Cardiac septum (tissue), 1 donor: ENCODE data around the gene RIC3. TPM values are rescaled to one million over a fixed set of nuclear protein-coding genes. Genes with fewer than 3 reads are reported as not detected.
A peak's percentile ranks its signal among the peaks of the same experiment; 100 is the strongest.

Experiments
- DNase-seq: peaks from one replicate; pipeline ENCODE4 v3.0.0-alpha.2; 2020; ENCODE audit warnings: low spot score
- intact Hi-C: fragments of 100-400 bp; cut with DNase I; formaldehyde crosslinking; loops from one replicate; pipeline ENCODE4 v1.14.0; 2022
- long read RNA-seq: library from polyadenylated mRNA; unstranded; transcript quantifications from one replicate; pipeline ENCODE4 v2.0.0, GENCODE V29; 2021
- total RNA-seq: library from RNA; stranded (reverse); fragmentation: NEBNext Ultra II Directional; extraction: Animal tissue kit (Norgen Biotek cat#: 25700); gene quantifications from one replicate; pipeline ENCODE4 v1.2.1, GENCODE V29; 2021
- donor health status: DM: no; HTN: no; CAD: no.

The RIC3 gene, protein sequence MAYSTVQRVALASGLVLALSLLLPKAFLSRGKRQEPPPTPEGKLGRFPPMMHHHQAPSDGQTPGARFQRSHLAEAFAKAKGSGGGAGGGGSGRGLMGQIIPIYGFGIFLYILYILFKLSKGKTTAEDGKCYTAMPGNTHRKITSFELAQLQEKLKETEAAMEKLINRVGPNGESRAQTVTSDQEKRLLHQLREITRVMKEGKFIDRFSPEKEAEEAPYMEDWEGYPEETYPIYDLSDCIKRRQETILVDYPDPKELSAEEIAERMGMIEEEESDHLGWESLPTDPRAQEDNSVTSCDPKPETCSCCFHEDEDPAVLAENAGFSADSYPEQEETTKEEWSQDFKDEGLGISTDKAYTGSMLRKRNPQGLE
- total RNA-seq: 14.3 TPM
- long read RNA-seq, transcript RIC3-203 (6 exons, 2,929 nt): major isoform, 9 of 14 reads
- long read RNA-seq, partial matches to known transcripts: 0 of 14 reads
- long read RNA-seq, other reads (novel, unspliced or antisense): 3 of 14 reads

DNA sequence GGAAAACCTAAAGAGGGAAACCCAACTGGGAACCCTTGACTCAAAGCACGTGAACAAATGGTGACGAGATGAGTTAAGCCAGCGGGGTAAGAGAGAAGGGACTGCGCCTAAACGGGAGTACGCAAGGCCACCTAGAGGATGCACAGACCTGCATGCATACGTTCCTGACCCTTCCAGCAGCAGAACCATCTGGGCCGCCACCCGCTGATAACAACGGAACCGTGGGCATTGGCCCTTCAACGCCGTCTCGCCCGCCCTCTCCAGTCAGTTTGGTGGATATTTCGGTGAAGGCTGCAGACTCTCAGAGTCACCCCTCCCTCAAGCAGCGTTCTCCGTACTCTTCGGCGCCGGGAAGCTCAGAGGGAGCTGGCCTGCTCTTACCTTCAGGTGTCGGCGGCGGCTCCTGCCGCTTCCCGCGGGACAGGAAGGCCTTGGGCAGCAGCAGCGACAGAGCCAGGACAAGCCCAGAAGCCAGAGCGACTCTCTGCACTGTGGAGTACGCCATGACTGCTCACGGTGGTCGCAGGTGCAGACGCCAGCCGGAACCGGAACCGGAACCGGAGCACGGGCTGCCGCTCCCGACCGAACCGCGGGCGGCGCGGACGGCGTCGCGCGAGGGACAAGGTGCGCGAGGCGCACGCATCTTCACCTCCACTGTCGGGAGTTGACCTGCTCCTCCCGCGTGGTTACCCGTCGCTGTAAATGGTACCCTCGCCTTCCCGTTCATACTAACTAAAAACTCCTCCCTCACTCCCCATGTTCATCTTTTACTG lies at the start of gene RIC3:
Gene RIC3 (minus strand): TSS at position 541 of the 773 bp plus-strand sequence. CDS start 36 bp downstream, at position 505.
- no peak for DNase-seq
- intact Hi-C loops: no loop called here

DNA sequence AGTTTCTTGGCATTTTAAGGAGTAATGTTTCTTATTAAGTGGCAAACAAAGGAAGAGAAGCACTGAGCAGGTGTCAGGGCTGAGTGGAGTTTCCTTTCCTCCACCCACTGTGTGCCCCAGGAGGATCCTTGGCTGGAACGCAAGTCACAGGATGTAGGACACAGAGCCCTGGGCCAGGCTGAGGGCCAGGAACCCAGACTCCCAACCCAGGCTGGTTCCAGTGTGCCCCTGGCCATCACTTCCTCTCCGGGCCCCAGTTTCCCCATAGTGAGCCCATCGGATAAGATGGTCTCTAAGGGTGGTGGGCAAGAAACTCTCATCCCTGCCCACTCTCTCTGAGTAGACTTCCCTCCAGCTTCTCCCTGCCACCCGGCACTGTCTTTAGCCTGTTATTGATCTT lies 49.6 kb upstream of the RIC3 start:
- intact Hi-C loops: no loop called here
- DNase-seq: no peak

DNA sequence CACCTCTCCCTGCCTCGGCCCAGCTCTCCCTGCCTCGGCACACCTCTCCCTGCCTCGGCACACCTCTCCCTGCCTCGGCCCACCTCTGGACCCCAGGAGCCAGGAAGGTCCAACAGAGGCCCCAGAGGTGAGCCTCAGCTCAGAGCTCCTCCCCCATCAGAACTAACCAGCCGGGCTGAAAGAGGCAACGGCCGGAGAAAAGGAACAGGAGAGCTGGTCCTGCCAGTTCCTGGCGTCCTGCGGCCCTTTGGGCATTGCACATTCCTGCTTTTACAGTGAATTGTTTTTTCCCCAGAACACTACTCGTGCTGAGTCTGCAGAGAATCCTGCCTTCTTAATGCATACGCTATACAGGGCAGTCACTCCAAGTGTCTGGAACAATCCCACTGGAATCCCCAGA lies 49.1 kb upstream of the RIC3 start:
- intact Hi-C loops: no loop called here
- no peak for DNase-seq

DNA sequence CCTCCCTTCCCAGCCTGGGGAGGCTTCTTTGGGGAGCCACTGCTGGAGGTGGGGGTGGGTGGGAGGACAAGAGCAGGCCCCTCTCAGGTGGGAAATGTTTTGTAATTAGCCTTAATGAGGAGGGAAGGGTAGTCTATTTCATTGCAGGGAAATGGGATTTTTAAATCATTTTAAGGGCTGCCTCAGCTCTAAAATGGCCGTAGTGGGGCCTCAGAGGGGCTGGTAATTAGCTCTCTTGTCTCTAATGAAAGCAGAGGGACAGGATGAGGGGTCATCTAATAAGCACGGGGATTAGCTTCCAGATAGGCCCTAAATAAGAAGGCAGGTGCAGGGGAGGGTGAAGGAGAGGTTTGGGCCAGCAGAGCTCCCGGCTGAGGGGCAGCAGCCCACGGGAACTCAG lies 48.3 kb upstream of the RIC3 start:
- intact Hi-C loops: no loop called here
- DNase-seq: no peak

DNA sequence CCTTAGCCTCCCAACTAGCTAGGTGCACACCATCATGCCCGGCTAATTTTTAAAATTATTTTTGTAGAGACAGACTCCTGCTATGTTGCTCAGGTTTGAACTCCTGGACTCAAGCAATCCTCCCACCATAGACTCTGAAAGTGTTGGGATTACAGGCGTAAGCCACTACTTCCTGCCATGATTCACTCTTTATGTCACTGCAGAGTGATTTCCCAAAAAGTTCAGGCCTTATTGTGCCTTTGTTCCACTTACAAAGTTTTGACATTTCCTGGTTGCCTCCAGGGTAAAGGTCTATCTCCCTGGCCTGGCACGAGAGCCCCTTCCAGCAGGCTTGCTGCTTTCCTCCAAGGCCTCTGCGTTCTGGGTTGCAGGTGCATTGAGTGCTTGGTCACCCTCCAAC lies 44.6 kb upstream of the RIC3 start:
- intact Hi-C loops: no loop called here

DNA sequence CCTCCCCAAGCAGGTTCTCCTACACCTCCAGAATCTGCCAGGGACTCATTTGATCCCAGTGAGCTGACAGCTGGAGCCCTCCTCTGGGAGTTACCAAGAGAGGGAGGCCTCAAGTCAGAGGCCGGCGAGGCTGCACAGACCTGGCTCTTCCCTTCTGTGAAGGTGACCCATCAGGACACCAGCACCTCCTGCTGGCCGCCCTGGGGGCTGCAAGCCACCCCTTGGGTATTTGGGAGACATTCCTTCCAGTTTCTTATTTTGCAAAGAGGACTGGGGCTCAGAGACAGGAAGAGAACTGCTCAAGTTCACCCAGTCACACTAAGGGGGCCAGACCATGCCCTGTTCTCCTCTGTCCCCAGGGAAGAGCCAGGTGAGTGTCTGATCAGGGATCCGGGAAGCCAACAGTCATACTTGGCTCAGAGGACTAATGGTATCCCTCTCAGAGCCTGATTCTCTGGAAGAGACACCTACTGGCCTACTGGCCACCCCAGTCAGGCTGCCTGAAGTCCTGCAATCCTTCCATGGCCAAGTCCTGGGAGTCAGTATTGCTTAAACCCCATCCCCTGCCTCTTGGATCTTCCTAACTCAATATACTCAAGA lies 40.5 kb upstream of the RIC3 start:
- intact Hi-C loops: no loop called here

More for the DNA sequence above, 44.6 kb upstream of the RIC3 start:
- no peak for DNase-seq

DNA sequence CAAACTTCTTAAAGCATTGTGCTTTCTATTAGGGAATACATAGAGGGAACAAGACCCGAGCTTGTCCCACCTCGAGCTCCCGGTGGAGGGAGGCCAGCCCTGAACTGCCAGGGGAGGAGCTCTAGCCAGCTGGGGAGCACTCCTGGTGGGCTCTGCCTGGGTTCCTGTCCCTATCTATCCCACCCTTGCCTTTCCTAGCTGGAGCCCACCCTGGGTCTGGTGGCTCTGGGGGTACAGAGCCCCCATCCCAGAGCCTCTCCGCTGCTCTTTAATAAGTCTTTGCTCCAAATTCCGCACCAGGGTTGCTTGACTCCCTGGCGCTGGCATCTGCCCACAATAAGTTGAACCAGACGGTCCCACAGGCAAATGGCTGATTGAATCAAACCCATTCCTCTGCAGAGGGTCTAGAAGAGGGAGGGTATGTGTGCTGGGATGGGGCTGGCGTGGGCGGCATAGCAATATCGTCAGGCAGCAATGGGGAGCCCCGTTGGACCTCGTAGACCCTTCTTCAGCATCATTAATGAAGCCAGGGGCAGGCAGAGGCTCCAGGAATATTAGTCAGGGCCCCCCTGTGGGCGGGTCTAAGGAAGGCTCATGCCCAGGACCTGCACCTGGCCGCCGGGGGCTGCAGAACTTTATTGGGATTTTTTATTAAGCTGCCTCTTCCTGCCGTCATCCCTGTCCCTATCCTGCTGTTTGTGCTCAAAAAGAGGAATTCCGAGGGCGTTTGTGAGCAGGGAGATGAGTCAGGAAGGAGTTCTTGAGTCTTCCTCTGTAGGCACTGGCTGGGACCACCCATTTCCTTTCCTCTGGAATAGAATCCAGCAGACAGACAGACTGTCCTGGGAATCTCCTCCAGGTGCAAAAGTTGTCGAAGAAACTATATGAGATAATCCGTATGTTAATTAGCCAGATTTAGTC lies 38.5 kb upstream of the RIC3 start:
- intact Hi-C loops: no loop called here
- no peak for DNase-seq

More for the DNA sequence above, 40.5 kb upstream of the RIC3 start:
- DNase-seq: peak; percentile 29

DNA sequence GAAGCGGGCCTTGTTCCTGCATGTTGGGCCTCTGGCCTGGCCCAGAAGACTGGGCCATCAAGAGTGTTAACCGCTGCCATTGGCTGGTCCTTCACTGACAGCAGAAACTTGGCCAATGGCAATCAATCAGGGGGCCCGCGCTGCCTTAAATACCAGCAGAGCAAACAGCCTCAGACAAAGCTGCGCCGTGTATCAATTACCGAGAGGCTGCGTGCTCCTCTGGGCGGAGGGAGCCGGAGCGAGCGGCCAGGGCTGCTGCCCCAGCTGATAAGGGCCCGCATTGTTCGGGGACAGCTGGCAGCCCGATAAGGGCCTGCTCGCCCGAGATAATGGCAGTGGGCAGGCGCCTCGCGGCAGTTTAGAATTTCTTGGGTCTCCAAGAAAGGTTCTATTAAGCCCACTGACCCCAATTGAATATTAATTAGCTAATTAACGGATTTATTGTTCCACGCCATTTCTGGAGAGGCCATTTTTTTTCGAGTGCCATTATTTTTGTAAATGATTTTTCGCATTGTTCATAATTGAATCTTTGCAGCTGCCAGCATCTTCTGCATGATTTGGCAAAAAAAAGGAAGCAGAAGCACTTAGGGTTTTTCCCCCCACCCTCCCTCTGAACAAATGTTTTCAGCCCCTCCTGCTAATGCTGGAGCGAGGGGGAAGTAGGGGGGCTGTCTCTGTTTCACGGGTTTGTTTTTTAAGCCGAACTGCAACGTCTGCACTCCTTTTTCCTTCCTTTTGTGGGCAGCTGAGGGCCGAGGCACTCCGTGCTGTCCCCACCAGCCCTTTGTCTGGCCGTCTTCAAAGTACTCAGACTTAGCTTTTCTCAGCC lies 37.6 kb upstream of the RIC3 start:
- intact Hi-C loops: no loop called here
- no peak for DNase-seq

DNA sequence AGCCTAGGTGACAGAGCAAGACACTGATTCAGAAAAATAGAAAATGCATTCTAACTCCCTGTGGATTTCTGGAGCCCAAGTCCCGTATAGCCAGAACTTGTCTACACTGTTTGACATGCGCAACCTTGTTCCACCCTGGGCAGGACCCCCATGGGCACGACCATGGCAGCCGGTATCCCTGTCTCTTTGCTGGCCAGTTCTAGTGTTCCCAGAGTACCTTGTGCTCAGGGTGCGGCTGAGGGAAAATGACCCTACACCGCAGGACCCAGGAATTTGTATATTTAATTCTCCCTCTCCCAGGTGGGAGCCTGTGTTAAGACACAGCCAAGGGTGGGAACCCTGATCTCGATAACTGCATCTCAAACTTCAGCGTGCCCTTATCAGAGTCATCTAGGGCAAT lies 36.7 kb upstream of the RIC3 start:
- intact Hi-C loops: no loop called here
- DNase-seq: no peak

DNA sequence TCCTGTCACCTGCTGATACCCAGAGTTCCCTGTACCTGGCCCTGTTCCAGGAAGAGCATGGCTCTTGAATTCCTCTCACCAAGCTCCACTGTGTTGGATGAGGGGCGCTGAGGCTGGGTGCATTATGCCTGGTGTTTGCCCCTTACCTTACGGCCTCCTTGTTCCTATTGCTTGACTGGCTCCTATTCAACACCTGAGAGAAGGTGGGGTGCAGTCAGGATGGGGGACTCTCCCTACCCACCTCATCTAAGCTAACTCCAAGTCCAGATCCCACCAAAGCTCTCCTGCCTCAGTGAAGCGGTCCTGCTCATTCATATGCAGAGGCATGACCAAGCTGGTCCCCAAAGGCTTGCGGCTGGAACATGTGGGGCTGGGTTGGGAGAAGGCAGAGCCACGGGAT lies 35.8 kb upstream of the RIC3 start:
- no peak for DNase-seq
- intact Hi-C loops: no loop called here

DNA sequence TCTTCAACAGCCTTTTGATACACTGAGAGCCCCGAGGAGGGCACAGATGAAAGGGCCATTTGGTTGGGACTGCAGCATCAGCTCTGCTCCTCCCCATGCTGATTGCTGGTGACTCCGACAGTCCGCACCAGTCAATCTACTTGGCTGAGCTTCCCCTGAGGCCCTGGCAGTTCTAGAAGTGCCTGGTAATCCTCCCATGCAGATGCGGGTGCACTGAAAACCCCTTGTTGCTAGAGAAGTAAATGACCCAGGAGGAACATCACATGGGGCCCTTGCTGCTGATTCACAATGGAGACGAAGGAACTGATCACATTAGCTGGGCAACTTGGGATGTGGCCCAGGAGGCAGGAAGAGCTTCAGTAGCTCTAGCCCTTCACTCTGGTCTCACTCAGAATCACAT lies 35.2 kb upstream of the RIC3 start:
- intact Hi-C loops: no loop called here
- no peak for DNase-seq

DNA sequence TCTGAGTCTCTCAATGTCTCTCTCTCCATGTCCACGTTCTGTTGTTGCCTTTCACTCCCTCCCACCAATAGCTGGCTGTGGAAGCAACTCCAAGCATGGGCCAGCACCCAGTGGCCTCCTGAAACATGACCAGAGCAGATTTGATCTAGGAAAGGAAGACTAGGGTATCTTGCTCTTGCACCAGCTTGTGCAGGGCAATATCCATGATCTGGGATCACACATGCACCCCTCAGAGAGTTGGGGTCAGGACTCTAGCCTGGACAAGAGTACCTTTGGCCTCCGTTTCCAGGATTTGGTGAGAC lies 34.5 kb upstream of the RIC3 start:
- DNase-seq: no peak
- intact Hi-C loops: no loop called here

DNA sequence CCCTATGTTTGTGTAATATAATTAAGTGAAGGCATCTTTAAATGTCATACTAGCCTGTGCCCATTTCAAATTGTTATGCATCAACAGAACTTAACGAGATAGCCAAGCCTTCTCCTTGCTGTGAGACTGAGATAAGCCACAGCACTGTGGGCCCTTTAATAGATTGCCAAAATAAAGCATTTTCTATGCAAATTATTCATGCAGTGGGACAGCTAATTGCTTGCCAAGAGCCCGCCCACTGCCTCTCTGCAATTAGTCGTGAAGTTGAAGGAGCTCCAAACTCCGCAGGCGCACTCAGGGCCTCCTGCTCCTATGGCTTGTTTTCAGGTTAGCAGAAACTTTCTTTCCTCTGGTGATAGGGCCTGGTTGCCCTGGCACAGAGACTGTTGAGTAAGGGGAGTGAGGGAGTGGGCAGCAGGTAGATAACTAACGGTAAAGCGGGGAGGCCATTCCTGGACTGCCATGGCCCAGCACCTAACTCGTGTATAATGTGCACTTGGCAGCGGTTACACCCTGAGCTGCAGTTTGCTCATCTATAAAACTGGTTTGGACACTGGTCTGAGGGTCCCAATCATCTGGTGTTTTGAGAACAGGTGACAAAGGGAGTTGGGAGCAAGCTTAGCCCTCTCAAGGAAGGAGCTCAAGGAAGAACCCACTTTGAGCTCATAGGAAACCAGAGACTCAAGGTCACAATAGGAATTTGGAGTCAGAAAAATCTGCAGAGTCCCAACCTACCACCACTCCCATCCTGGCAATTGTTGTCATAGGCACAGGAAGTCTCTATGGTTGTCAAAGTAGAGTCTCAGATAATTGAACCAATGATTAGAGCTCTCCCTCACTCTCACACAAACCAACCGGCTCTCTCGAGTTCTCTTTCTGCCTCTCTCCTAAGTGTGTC lies 33.9 kb upstream of the RIC3 start:
- no peak for DNase-seq
- intact Hi-C loops: no loop called here

DNA sequence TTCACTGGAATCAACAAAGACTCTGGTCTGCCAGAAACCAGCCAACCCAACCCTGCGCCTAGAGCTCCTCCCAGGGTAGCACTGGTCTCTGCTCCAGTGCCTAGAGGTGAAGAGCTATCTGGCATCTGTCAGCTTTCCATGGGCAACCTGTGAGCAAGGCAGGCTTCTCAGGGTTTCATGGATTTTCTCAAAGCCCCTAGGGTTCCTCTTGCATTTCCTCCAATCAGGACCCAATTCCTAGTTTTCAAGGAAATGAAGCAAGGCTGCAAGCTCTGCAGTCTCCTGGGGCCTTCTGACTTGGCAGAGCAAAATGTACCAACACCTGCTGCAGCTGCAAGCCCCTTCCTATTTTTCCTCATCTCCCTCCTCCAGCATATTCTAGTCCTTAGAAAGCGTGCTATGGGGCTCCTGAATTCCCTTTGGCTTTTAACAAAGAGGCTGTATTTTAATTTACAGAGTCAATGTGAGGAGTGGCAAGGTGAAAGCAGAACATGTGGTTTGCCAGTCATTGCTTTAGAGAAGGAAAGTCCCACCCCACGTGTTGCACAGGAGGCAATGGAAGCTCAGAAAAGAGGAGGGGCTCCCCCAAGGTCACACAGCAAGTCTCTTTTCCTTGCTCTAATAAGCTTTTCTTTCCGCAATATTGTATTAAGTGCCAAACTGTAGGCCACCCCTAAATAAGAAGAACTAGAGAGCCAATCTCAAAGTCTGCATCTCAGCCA lies 33.0 kb upstream of the RIC3 start:
- intact Hi-C loops: no loop called here
- DNase-seq: no peak

DNA sequence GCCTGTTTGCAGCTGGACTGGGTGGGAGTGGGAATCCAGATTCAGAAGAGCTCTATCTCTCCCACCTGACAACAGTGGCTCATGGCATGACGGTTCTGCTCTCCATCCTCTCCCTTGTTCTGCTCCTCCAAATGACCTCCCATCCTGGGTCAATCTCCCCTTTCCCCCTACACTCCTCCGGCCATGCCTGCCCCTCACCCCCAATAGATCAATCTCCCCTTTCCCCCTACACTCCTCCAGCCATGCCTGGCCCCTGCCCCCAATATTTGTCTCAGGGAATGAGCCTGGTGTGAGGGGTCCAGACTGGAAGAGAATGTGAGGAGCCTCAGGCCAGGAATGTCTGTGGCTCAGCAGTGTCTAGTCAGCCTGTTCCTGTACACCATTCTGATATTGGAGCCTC lies 30.9 kb upstream of the RIC3 start:
- intact Hi-C loops: no loop called here
- no peak for DNase-seq

DNA sequence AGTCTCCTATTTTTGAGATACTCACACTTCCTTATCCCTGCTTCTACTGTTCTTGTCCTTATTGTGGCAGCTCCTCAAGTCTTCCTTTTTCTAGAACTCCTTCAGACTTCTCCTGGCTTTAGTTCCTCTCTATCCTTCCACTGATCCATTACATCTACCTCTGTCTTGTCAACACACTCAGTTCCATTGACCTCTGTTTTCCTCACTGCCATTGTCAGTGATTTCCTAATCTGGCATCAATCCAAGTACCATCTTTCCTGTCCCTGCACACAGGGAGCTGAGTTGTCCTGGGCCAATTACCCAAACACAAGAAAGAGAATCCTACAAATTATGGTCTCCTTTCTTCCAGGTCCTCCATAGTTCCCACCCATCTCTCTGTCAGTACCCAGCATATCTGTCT lies 27.9 kb upstream of the RIC3 start:
- intact Hi-C loops: no loop called here
- no peak for DNase-seq

DNA sequence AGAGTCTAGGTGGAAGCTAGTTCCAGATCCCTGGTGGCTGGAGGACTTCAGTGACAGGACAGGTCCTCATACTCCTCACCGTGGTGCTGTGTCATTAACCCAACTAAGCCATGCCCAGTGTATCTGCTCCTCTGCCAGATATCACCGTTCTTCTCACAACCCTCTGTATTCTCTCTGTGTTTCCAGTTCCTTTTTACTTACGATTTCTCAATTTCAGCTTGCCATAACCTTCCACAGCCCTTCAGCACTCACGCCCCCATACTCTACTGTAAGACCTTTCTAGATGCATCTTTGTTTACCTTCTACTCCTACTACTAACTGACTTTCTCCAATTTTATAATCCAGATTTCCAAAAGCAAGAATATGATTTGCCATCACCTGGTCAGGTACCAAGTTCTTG lies 26.1 kb upstream of the RIC3 start:
- intact Hi-C loops: no loop called here

More for the DNA sequence above, 26.1 kb upstream of the RIC3 start:
- no peak for DNase-seq
